Measurements from ENCODE around the gene LAMTOR5. TPM values are rescaled to one million over a fixed set of nuclear protein-coding genes. Genes with fewer than 3 reads are reported as not detected.

LAMTOR5 gene
- total RNA-seq, 1 donor from 2014 or later = 159 TPM

- DNase-seq (ENCODE audit: low spot score) = peak; percentile 72
Measured at GRCh38 chr1:110390096-110390495, 17.4 kb downstream of the LAMTOR5 start.

- DNase-seq (ENCODE audit: low spot score) = no peak
Measured at GRCh38 chr1:110387048-110387754, 20.3 kb downstream of the LAMTOR5 start.

GRCh38 chr1:110385369-110385768, 22.1 kb downstream of the LAMTOR5 start:
- DNase-seq (ENCODE audit: low spot score) = no peak

DNA sequence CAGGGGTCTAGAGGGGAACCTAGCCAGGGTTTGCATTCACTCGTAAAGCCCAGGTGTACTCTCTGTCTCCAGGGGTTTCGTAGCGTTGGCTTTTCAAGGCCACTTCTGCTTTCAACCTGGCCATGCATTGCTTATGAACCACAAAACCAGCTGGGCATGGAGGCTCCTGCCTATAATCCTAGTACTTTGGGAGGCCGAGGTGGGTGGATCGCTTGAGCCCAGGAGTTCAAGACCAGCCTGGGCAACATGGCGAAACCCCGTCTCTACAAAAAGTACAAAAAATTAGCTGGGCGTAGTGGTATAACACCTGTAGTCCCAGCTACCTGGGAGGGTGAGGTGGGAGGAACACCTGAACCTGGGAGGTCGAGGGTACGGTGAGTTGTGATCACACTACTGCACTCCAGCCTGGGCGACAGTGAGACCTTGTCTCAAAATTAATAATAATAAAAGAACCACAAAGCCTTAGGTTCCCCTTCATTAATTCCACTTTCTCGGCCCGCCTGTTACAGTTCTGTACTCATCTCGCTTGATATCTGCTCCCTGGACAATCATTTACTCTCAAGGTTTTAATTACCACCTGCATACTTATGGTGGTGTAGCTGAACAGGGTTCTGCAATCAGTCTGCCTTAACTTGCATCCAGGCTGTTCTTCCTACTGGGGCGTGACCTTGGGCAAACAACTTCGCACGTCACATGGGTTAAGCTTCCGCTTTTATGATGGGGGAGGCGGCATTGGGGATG, 22.7 kb downstream of the LAMTOR5 start:
- peak; percentile 46 for DNase-seq (ENCODE audit: low spot score)

DNA sequence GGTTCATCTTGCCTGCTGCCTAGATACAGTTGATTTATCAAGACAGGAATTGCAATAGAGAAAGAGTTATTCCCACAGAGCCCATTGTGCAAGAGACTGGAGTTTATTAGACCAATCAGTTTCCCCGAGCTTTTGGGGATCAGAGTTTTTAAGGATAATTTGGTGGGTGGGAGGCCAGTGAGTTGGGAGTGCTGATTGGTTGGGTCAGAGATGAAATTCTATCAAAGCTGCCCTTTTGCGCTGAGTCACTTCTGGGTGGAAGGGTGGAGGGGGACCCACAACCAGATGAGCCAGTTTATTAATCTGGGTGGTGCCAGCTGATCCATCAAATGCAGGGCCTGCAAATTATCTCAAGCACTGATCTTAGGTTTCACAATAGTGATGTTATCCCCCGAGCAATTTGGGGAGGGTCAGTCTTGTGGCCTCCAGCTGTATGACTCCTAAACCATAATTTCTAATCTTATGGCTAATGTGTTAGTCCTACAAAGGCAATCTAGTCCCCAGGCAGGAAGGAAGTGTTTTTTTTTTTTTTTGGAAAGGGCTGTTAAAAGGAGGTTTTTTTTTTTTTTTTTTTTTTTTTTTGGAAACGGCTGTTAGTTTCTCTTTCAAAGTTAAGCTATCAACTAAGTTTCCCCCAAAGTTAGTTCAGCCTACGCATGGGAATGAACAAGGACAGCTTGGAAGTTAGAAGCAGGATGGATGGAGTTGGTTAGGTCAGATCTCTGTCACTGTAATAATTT, 24.1 kb downstream of the LAMTOR5 start:
- DNase-seq (ENCODE audit: low spot score) = no peak

DNA sequence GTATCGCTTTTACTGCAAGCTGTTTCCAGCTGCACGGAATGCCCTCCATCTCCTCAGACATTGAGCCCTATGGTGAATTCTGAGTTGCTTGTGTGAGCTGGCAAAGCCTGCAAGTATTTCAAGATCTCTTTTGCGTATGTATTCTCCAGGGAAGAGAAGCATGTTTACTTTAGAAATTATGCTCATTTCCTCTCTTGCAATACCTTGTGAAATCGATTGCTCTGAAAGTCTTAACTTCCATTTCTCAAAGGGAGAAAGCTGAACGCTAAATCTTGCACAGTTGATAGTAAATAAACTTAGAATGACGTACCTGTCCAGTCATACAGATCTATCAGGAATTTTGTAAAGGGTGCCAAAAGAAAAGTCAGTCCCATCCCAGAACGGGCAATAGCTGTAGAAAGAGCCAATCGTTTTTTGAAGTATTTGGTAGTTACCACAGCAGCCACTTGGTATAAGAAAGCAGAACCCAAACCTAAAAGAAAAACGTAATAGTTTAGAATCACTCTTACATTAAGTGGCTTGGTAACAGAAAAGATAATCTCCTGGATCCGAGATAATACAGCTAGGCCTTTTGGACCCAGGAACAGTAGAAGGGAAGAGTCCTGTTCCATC, 26.7 kb downstream of the LAMTOR5 start:
- DNase-seq (ENCODE audit: low spot score) = no peak

- DNase-seq (ENCODE audit: low spot score) = no peak
Measured at GRCh38 chr1:110375490-110375889, 32.0 kb downstream of the LAMTOR5 start.

- no peak for DNase-seq (ENCODE audit: low spot score)
Measured at GRCh38 chr1:110370827-110371226, 36.7 kb downstream of the LAMTOR5 start.

DNA sequence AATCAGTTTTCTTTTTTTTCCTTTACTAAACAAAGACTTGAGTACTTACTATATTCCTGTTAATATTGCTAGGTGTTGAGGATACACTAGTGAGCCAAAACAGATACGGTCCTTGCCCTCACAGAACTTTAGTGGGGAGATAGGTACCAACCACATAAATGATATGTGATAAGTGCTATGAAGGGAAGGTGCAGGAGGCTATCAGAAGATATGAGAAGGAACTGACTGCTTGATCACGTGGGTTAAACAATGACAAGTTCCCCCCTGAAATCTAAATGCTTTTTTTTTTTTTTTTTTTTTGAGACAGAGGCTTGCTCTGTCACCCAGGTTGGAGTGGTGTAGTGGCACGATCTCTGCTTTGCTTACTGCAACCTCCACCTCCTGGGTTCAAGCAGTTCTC, 43.3 kb downstream of the LAMTOR5 start:
- no peak for DNase-seq (ENCODE audit: low spot score)

DNA sequence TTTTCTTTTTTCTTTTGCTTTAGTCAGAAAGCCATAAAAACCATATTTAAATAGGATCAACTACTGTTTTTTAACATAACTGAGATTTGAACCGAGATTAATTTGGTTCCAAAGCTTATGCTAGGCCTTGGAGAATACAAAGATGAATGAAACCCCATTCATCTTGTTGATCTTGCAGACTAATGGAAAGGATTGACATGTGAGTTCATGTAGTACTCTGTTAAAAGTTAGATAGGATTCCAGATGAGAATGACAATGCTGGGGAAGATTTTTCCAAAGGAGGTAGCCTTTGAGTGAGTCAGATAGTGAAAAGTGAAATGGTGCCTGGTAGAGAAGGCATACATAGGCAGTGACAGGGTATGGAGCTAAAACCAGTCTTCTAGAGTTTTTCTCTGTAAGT, 45.6 kb downstream of the LAMTOR5 start:
- no peak for DNase-seq (ENCODE audit: low spot score)

GRCh38 chr1:110360431-110360830, 47.1 kb downstream of the LAMTOR5 start:
- no peak for DNase-seq (ENCODE audit: low spot score)

DNA sequence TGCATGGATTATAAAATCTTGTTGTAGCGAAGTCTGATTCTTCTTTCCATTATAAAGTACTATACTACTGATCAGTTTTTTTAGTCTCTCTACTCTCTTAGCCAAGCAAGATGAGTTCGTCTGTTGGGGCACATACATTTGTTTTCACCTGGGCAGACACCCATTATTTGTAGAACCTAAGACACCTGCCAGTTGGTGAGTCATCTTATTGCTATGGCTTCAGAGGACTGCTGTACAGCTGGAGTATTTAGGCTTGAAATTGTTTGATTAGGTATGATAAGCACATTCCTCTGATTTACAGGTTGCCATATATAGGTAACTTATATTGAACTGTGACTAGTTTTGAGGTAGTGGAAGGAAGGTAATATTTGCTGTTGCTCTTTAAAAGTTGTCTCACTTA, 51.1 kb downstream of the LAMTOR5 start:
- DNase-seq (ENCODE audit: low spot score) = peak; percentile 39

DNA sequence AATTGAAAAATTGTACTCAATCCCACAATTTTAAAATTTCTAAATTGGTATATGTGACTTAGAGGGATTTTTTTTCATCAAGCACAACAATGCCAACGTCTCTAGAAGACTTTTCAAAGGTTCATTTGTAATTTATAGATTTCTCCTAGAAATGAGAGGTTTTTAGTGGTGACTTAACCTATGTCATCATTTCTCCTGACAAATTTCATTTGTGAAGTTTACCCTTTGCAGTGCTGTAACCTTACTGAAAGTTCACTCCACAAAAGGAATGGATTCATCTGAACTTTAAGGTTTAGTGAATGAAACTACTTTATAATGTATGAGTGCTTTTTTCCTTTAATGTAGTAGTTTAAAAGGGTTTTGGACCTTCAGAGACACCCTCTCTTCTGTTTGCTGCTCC, 52.2 kb downstream of the LAMTOR5 start:
- DNase-seq (ENCODE audit: low spot score) = no peak

Other genes starting within 250 kb of the LAMTOR5 start
- gene KCNC4, start 197.4 kb downstream of the LAMTOR5 start, total RNA-seq = 25.5 TPM
- gene RBM15, start 68.3 kb downstream of the LAMTOR5 start, total RNA-seq = 23.8 TPM
- gene SLC16A4, start 16.7 kb downstream of the LAMTOR5 start, total RNA-seq = 52.3 TPM
- 0.40 TPM for gene PROK1, start 43.5 kb upstream of the LAMTOR5 start, total RNA-seq
- not detected for gene KCNA10, start 111.5 kb upstream of the LAMTOR5 start, total RNA-seq
- gene KCNA2, start 198.7 kb upstream of the LAMTOR5 start, total RNA-seq = 1.8 TPM